Measurements from ENCODE around the gene SYT13.
"Not testable (repeated sequence)": the region's sequence is repeated elsewhere in the genome, so short reads cannot be mapped to it uniquely, and the experiment has no call there.

The SYT13 gene

GRCh38 chr11:45313171-45313865 lies 27.2 kb upstream of the SYT13 start:
- FAIRE-seq (no peak), DNase-seq (ENCODE audit: insufficient read length, low spot score) (no peak)

GRCh38 chr11:45305874-45306623 lies 19.9 kb upstream of the SYT13 start:
- FAIRE-seq (no peak), DNase-seq (ENCODE audit: insufficient read length, low spot score) (no peak)

- DNase-seq (ENCODE audit: insufficient read length, low spot score): no peak
- no peak for FAIRE-seq
Observed at GRCh38 chr11:45304992-45305335, 18.8 kb upstream of the SYT13 start.

GRCh38 chr11:45304111-45304991 lies 18.2 kb upstream of the SYT13 start:
- DNase-seq (ENCODE audit: insufficient read length, low spot score) (no peak), FAIRE-seq (no peak)

- no peak for FAIRE-seq
- no peak for DNase-seq (ENCODE audit: insufficient read length, low spot score)
Observed at GRCh38 chr11:45303316-45303715, 17.2 kb upstream of the SYT13 start.

GRCh38 chr11:45301537-45302246 lies 15.6 kb upstream of the SYT13 start:
- no peak for DNase-seq (ENCODE audit: insufficient read length, low spot score)

GRCh38 chr11:45300715-45301114 lies 14.6 kb upstream of the SYT13 start:
- DNase-seq (ENCODE audit: insufficient read length, low spot score): no peak

More at GRCh38 chr11:45301537-45302246, 15.6 kb upstream of the SYT13 start:
- no peak for FAIRE-seq

GRCh38 chr11:45298718-45299117 lies 12.6 kb upstream of the SYT13 start:
- FAIRE-seq: no peak

More at GRCh38 chr11:45300715-45301114, 14.6 kb upstream of the SYT13 start:
- no peak for FAIRE-seq

GRCh38 chr11:45296075-45296474 lies 9.9 kb upstream of the SYT13 start:
- FAIRE-seq (no peak), DNase-seq (ENCODE audit: insufficient read length, low spot score) (no peak)

More at GRCh38 chr11:45298718-45299117, 12.6 kb upstream of the SYT13 start:
- no peak for DNase-seq (ENCODE audit: insufficient read length, low spot score)

GRCh38 chr11:45294499-45294898 lies 8.4 kb upstream of the SYT13 start:
- FAIRE-seq (no peak), DNase-seq (ENCODE audit: insufficient read length, low spot score) (no peak)

GRCh38 chr11:45293566-45294192 lies 7.5 kb upstream of the SYT13 start:
- peak; percentile 65 for DNase-seq (ENCODE audit: insufficient read length, low spot score)
- not testable (repeated sequence) for FAIRE-seq

GRCh38 chr11:45290586-45290985 lies 4.4 kb upstream of the SYT13 start:
- FAIRE-seq (no peak), DNase-seq (ENCODE audit: insufficient read length, low spot score) (no peak)

- peak; percentile 18 for DNase-seq (ENCODE audit: insufficient read length, low spot score)
- no peak for FAIRE-seq
Observed at GRCh38 chr11:45289369-45289768, 3.2 kb upstream of the SYT13 start.

- no peak for FAIRE-seq
- no peak for DNase-seq (ENCODE audit: insufficient read length, low spot score)
Observed at GRCh38 chr11:45288339-45288738, 2.2 kb upstream of the SYT13 start.

- no peak for FAIRE-seq
- DNase-seq (ENCODE audit: insufficient read length, low spot score): no peak
Observed at GRCh38 chr11:45287316-45287903, 1.3 kb upstream of the SYT13 start.

- DNase-seq (ENCODE audit: insufficient read length, low spot score): no peak
- FAIRE-seq: no peak
Observed at GRCh38 chr11:45285250-45285828, 802 bp downstream of the SYT13 start.

GRCh38 chr11:45282081-45282480 lies 4.1 kb downstream of the SYT13 start:
- FAIRE-seq: no peak
- DNase-seq (ENCODE audit: insufficient read length, low spot score): no peak

GRCh38 chr11:45280449-45280848 lies 5.7 kb downstream of the SYT13 start:
- FAIRE-seq (no peak), DNase-seq (ENCODE audit: insufficient read length, low spot score) (no peak)

GRCh38 chr11:45279645-45280044 lies 6.5 kb downstream of the SYT13 start:
- FAIRE-seq (no peak), DNase-seq (ENCODE audit: insufficient read length, low spot score) (no peak)

Data from HTR-8/SVneo (cell line).